K562 (cell line): Measurements from ENCODE around the gene NEK1. TPM values are rescaled to one million over a fixed set of nuclear protein-coding genes. Genes with fewer than 3 reads are reported as not detected.
A peak's percentile ranks its signal among the peaks of the same experiment; 100 is the strongest.

Experiments
- ARNT ChIP-seq, 2 experiments: fragments of 450-650 bp; IDR thresholded peaks; 2 replicates each; pipeline ENCODE4 v1.6.1; 2016; ENCODE audit warnings: mild to moderate bottlenecking in 1 of 2
- C11orf30 ChIP-seq: fragments of 450-650 bp; IDR thresholded peaks from 2 replicates; pipeline ENCODE4 v1.6.1; 2016; ENCODE audit warnings: low read depth, mild to moderate bottlenecking
- CEBPB ChIP-seq: fragments of 450-650 bp; IDR thresholded peaks from 2 replicates; pipeline ENCODE4 v1.6.1; 2016; ENCODE audit warnings: missing genetic modification characterization, missing compliant biosample characterization
- CREB5 ChIP-seq: fragments of 250-450 bp; sonication (Bioruptor Pico); IDR thresholded peaks from 2 replicates; pipeline ENCODE4 v1.5.0; 2020; ENCODE audit warnings: mild to moderate bottlenecking
- DACH1 ChIP-seq: fragments of 450-650 bp; IDR thresholded peaks from 2 replicates; pipeline ENCODE4 v1.6.1; 2018; ENCODE audit not compliant: partially characterized antibody
- ELK3 ChIP-seq: fragments of 450-650 bp; formaldehyde crosslinking; IDR thresholded peaks from 2 replicates; pipeline ENCODE4 v1.4.0; 2020; ENCODE audit warnings: mild to moderate bottlenecking
- EP300 ChIP-seq: IDR thresholded peaks from 2 replicates; pipeline ENCODE4 v1.6.1; 2012; ENCODE audit warnings: low read length, improper control_type of control experiment
- FOXM1 ChIP-seq, 2 experiments: fragments of 450-650 bp in 1 of 2; sonication (generic) in 1 of 2; formaldehyde crosslinking in 1 of 2; IDR thresholded peaks; 2 replicates each; pipeline versions ENCODE4 v1.6.1 to v1.9.0; 2017 to 2022; ENCODE audit warnings: low read depth in 2 of 2, mild to moderate bottlenecking in 2 of 2, missing genetic modification reagents in 1 of 2, moderate library complexity in 1 of 2
- GATAD2A ChIP-seq: fragments of 450-650 bp; IDR thresholded peaks from 2 replicates; pipeline ENCODE4 v1.6.1; 2017
- HDAC3 ChIP-seq: fragments of 450-650 bp; IDR thresholded peaks from 2 replicates; pipeline ENCODE4 v1.6.1; 2018; ENCODE audit warnings: borderline replicate concordance, mild to moderate bottlenecking, moderate library complexity; ENCODE audit not compliant: partially characterized antibody
- LEF1 ChIP-seq: fragments of 450-650 bp; IDR thresholded peaks from 2 replicates; pipeline ENCODE4 v1.6.1; 2016; ENCODE audit warnings: mild to moderate bottlenecking
- MAFG ChIP-seq: fragments of 450-650 bp; conservative IDR thresholded peaks from 2 replicates; pipeline ENCODE4 v1.6.1; 2016; ENCODE audit warnings: missing genetic modification characterization, missing compliant biosample characterization
- MAFK ChIP-seq: IDR thresholded peaks from 2 replicates; pipeline ENCODE4 v1.6.1; 2011; ENCODE audit warnings: low read length, improper control_type of control experiment
- MTA2 ChIP-seq: fragments of 450-650 bp; IDR thresholded peaks from 2 replicates; pipeline ENCODE4 v1.6.1; 2016; ENCODE audit warnings: low read depth
- MTA3 ChIP-seq: fragments of 450-650 bp; formaldehyde crosslinking; IDR thresholded peaks from 2 replicates; pipeline ENCODE4 v1.6.1; 2017; ENCODE audit warnings: mild to moderate bottlenecking, borderline replicate concordance
- NBN ChIP-seq: fragments of 450-650 bp; IDR thresholded peaks from 2 replicates; pipeline ENCODE4 v1.6.1; 2016; ENCODE audit warnings: low read depth, mild to moderate bottlenecking
- NCOA2 ChIP-seq, 2 experiments: fragments of 450-650 bp; IDR thresholded peaks; 2 replicates each; pipeline ENCODE4 v1.6.1; 2018; ENCODE audit warnings: mild to moderate bottlenecking in 2 of 2, moderate library complexity in 1 of 2; ENCODE audit not compliant: partially characterized antibody in 2 of 2
- NONO ChIP-seq, 2 experiments: fragments of 200-400 bp in 1 of 2; fragments of 450-650 bp in 1 of 2; formaldehyde crosslinking in 1 of 2; IDR thresholded peaks; 2 replicates each; pipeline ENCODE4 v1.6.1; 2017; ENCODE audit warnings: low read depth in 2 of 2, mild to moderate bottlenecking in 2 of 2, moderate library complexity in 2 of 2, low read length in 1 of 2
- PKNOX1 ChIP-seq: fragments of 450-650 bp; IDR thresholded peaks from 2 replicates; pipeline ENCODE4 v1.6.1; 2016
- RCOR1 ChIP-seq, 2 experiments: IDR thresholded peaks; 2 replicates each; pipeline ENCODE4 v1.6.1; 2012; ENCODE audit warnings: low read depth in 2 of 2, low read length in 2 of 2, borderline replicate concordance in 1 of 2, improper control_type of control experiment in 1 of 2
- SMAD3 ChIP-seq: fragments of 450-650 bp; formaldehyde crosslinking; conservative IDR thresholded peaks from 2 replicates; pipeline ENCODE4 v1.4.0; 2020; ENCODE audit warnings: mild to moderate bottlenecking
- SMARCE1 ChIP-seq: fragments of 450-650 bp; IDR thresholded peaks from 2 replicates; pipeline ENCODE4 v1.7.1; 2016; ENCODE audit warnings: mild to moderate bottlenecking
- TAF9B ChIP-seq: fragments of 450-650 bp; IDR thresholded peaks from 2 replicates; pipeline ENCODE4 v1.6.1; 2018; ENCODE audit warnings: mild to moderate bottlenecking; ENCODE audit not compliant: partially characterized antibody
- TCF3 ChIP-seq: sonication (generic); formaldehyde crosslinking; IDR thresholded peaks from 2 replicates; pipeline ENCODE4 v1.4.0; 2020; ENCODE audit warnings: mild to moderate bottlenecking, missing genetic modification reagents
- TEAD4 ChIP-seq, 2 experiments: sonication (generic) in 1 of 2; formaldehyde crosslinking in 1 of 2; IDR thresholded peaks; 2 replicates each; pipeline versions ENCODE4 v1.6.1 to v1.8.0; 2012 to 2022; ENCODE audit warnings: borderline replicate concordance in 1 of 2, inconsistent platforms in 1 of 2, low read length in 1 of 2, mild to moderate bottlenecking in 1 of 2, missing genetic modification reagents in 1 of 2
- ZNF316 ChIP-seq: fragments of 450-650 bp; IDR thresholded peaks from 2 replicates; pipeline ENCODE4 v1.6.1; 2016
- polyA plus RNA-seq, 8 experiments: library from polyadenylated mRNA; depleted of rRNA in 4 of 8; stranded (reverse) in 5 of 8; unstranded in 3 of 8; fragments of >200 nt; fragmentation: Nextera tagmentation in 2 of 8; fragmentation: Illumina TruSeq in 1 of 8; extraction: Ambion mirVana in 2 of 8; extraction: Trizol in 1 of 8; gene quantifications; 2 replicates each; pipeline versions ENCODE4 v1.2.1 to v1.2.3, GENCODE V29; 2011 to 2014; ENCODE audit warnings: inconsistent platforms in 1 of 8, missing spikeins in 1 of 8
- total RNA-seq, 7 experiments: library from RNA; depleted of rRNA in 6 of 7; stranded (reverse); fragments of >200 nt in 6 of 7; fragmentation: Illumina TruSeq in 2 of 7; extraction: Trizol in 2 of 7; gene quantifications; 2 replicates each; pipeline versions ENCODE4 v1.2.1 to v1.2.3, GENCODE V29; 2011 to 2021; ENCODE audit warnings: low replicate concordance in 1 of 7

The NEK1 gene
- total and polyA plus RNA-seq, 9 of the 15 experiments (the other 6 are each of a cell fraction or from before 2014, with no cell fraction given): 6.2 to 15.7 (median 10.3) TPM

GRCh38 chr4:169649545-169650226 is 37.3 kb upstream of the NEK1 start (continued):
- TF ChIP-seq ELK3 (no peak), MTA2 (peak; percentile 55; the same call in 1 of the 2 replicates), NONO (IDR thresholded peaks at IDR 0.05; ENCODE audit: low read depth in 2 of 2, low read length in 1 of 2) (0 out of 4 replicates have a peak, but pooled peaks of 1 of the 2 experiments have one; percentile 21), TAF9B (peak; percentile 37), TEAD4 (IDR thresholded peaks at IDR 0.05; ENCODE audit: low read length) (peak; percentile 44; the same call in 1 of the 2 replicates), TEAD4 (CRISPR knock-in tag; IDR thresholded peaks at IDR 0.05; ENCODE audit: borderline replicate concordance) (no peak), ARNT (IDR thresholded peaks at IDR 0.05) (peak in 1 of 2 experiments; percentile 61; a peak in 1 of 4 replicates), HDAC3 (peak; percentile 44), PKNOX1 (peak; percentile 25; the same call in 1 of the 2 replicates), C11orf30 (peak; percentile 79), TCF3 (CRISPR knock-in tag) (peak; percentile 45; the same call in 1 of the 2 replicates), MAFK (peak; percentile 61; the same call in 1 of the 2 replicates), RCOR1 (IDR thresholded peaks at IDR 0.05; ENCODE audit: borderline replicate concordance in 1 of 2, low read depth in 2 of 2, low read length in 2 of 2) (0 out of 4 replicates have a peak, but pooled peaks of 1 of the 2 experiments have one; percentile 32), ZNF316 (peak; percentile 77), CEBPB (tag) (peak; percentile 73), FOXM1 (IDR thresholded peaks at IDR 0.05; ENCODE audit: low read depth) (peak; percentile 41; the same call in 1 of the 2 replicates), FOXM1 (CRISPR knock-in tag; IDR thresholded peaks at IDR 0.05; ENCODE audit: low read depth) (no peak), GATAD2A (peak; percentile 87; the same call in 1 of the 2 replicates), LEF1 (peak; percentile 38; the same call in 1 of the 2 replicates), EP300 (peak; percentile 78; the same call in 1 of the 2 replicates), NCOA2 (IDR thresholded peaks at IDR 0.05; ENCODE audit: partially characterized antibody in 2 of 2) (no peak), CREB5 (no peak), SMAD3 (CRISPR knock-in tag) (no peak), MAFG (tag) (peak; percentile 78), NBN (peak; percentile 74), MTA3 (0 out of 2 replicates have a peak, but pooled peaks have one; percentile 32), SMARCE1 (peak; percentile 79), DACH1 (peak; percentile 77)
